ENCODE results near the gene SLC4A2.

GRCh38 chr7:151118108-151119054 lies 59.0 kb downstream of the SLC4A2 start:
- TF ChIP-seq, protein P1, sequence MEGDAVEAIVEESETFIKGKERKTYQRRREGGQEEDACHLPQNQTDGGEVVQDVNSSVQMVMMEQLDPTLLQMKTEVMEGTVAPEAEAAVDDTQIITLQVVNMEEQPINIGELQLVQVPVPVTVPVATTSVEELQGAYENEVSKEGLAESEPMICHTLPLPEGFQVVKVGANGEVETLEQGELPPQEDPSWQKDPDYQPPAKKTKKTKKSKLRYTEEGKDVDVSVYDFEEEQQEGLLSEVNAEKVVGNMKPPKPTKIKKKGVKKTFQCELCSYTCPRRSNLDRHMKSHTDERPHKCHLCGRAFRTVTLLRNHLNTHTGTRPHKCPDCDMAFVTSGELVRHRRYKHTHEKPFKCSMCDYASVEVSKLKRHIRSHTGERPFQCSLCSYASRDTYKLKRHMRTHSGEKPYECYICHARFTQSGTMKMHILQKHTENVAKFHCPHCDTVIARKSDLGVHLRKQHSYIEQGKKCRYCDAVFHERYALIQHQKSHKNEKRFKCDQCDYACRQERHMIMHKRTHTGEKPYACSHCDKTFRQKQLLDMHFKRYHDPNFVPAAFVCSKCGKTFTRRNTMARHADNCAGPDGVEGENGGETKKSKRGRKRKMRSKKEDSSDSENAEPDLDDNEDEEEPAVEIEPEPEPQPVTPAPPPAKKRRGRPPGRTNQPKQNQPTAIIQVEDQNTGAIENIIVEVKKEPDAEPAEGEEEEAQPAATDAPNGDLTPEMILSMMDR (IDR thresholded peaks at IDR 0.05): no peak
- TF ChIP-seq POLR2A (IDR thresholded peaks at IDR 0.05) (no peak), POLR2AphosphoS5 (IDR thresholded peaks at IDR 0.05; ENCODE audit: insufficient read depth in 1 of 2, low read depth in 1 of 2) (no peak)
